ENCODE measurements around the gene DDAH1. TPM values are rescaled to one million over a fixed set of nuclear protein-coding genes. Genes with fewer than 3 reads are reported as not detected.

The DDAH1 gene
- total and polyA plus RNA-seq, 2 experiments from 2014 or later: 9.1 to 15.5 TPM

- no peak for TF ChIP-seq CTCF (IDR thresholded peaks at IDR 0.05; ENCODE audit: low read depth, low read length)
- DNase-seq (ENCODE audit: low read depth in 1 of 2, low spot score in 1 of 2): no peak
- H3K9me3 ChIP-seq (ENCODE audit: low read depth): no peaks in the 10 kb centered on the region
- H3K36me3 ChIP-seq: no peaks in the 10 kb centered on the region
- no peak overlapping the region for H3K4me3 ChIP-seq
- H3K4me1 ChIP-seq (ENCODE audit: low read depth): no peaks in the 10 kb centered on the region
- no peak overlapping the region for H3K27ac ChIP-seq
- no peaks in the 10 kb centered on the region for H3K27me3 ChIP-seq
Measured at GRCh38 chr1:85327759-85328158, 137.2 kb downstream of the DDAH1 start.

DNA sequence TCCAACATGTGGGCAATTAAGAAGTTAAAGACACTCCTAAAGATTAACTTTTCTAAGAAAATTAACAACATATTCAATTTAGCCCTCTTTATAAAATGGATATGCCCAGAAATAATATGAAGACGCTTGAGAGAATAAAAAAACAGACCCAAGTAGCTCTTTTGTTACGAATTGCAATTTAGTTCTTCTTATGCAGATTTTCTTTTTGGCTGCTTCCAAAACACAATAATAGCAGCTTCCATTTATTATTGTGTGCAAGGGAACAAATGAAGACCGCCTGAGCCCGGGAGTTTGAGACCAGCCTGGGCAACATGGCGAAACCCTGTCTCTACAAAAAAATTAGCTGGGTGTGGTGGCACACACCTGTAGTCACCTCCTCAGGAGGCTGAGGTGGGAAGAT, 138.1 kb downstream of the DDAH1 start:
- no peak for DNase-seq (ENCODE audit: low read depth in 1 of 2, low spot score in 1 of 2)
- Histone ChIP-seq H3K4me3 (no peak overlapping the region), H3K36me3 (no peaks in the 10 kb centered on the region), H3K4me1 (ENCODE audit: low read depth) (no peaks in the 10 kb centered on the region), H3K27me3 (no peaks in the 10 kb centered on the region), H3K9me3 (ENCODE audit: low read depth) (no peaks in the 10 kb centered on the region), H3K27ac (no peak overlapping the region)
- no peak for TF ChIP-seq CTCF (IDR thresholded peaks at IDR 0.05; ENCODE audit: low read depth, low read length)

GRCh38 chr1:85326336-85326735, 138.6 kb downstream of the DDAH1 start:
- TF ChIP-seq CTCF (IDR thresholded peaks at IDR 0.05; ENCODE audit: low read depth, low read length): no peak
- Histone ChIP-seq H3K27ac (no peak overlapping the region), H3K4me3 (no peak overlapping the region)

DNA sequence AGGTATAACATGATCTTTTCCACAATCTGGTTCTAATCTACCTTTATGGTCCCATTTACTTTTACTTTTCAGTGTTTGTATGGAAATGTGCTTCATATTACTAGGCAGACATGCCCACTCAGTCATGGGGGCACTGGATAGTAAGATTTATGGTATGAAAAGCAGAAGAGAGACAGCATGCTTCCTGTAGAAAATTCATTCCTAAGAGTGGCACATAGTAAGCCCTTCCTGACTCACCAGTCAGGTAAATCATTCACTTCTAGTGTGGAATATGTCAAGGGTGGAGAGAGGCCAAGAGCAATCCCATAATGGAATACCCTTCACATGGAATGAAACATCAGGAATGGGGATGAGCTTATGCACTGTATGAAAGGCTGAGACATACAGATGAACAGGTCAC, 139.0 kb downstream of the DDAH1 start:
- TF ChIP-seq CTCF (IDR thresholded peaks at IDR 0.05; ENCODE audit: low read depth, low read length): no peak
- Histone ChIP-seq H3K27me3 (no peaks in the 10 kb centered on the region), H3K36me3 (no peaks in the 10 kb centered on the region), H3K4me1 (ENCODE audit: low read depth) (no peaks in the 10 kb centered on the region), H3K9me3 (ENCODE audit: low read depth) (no peaks in the 10 kb centered on the region), H3K27ac (no peak overlapping the region), H3K4me3 (no peak overlapping the region)
- DNase-seq (ENCODE audit: low read depth in 1 of 2, low spot score in 1 of 2): no peak

More at GRCh38 chr1:85326336-85326735, 138.6 kb downstream of the DDAH1 start:
- H3K27me3 ChIP-seq: no peaks in the 10 kb centered on the region
- no peaks in the 10 kb centered on the region for H3K4me1 ChIP-seq (ENCODE audit: low read depth)
- H3K36me3 ChIP-seq: no peaks in the 10 kb centered on the region
- no peaks in the 10 kb centered on the region for H3K9me3 ChIP-seq (ENCODE audit: low read depth)
- no peak for DNase-seq (ENCODE audit: low read depth in 1 of 2, low spot score in 1 of 2)

- Histone ChIP-seq H3K4me3 (no peak overlapping the region), H3K9me3 (ENCODE audit: low read depth) (no peaks in the 10 kb centered on the region), H3K4me1 (ENCODE audit: low read depth) (no peaks in the 10 kb centered on the region), H3K27ac (no peak overlapping the region), H3K27me3 (no peaks in the 10 kb centered on the region), H3K36me3 (no peaks in the 10 kb centered on the region)
- no peak for DNase-seq (ENCODE audit: low read depth in 1 of 2, low spot score in 1 of 2)
- TF ChIP-seq CTCF (IDR thresholded peaks at IDR 0.05; ENCODE audit: low read depth, low read length): no peak
Measured at GRCh38 chr1:85323770-85324169, 141.2 kb downstream of the DDAH1 start.

GRCh38 chr1:85322655-85323054, 142.3 kb downstream of the DDAH1 start:
- TF ChIP-seq CTCF (IDR thresholded peaks at IDR 0.05; ENCODE audit: low read depth, low read length): no peak
- Histone ChIP-seq H3K27me3 (no peaks in the 10 kb centered on the region), H3K4me3 (no peak overlapping the region), H3K27ac (no peak overlapping the region), H3K4me1 (ENCODE audit: low read depth) (no peaks in the 10 kb centered on the region), H3K36me3 (no peaks in the 10 kb centered on the region), H3K9me3 (ENCODE audit: low read depth) (no peaks in the 10 kb centered on the region)
- DNase-seq (ENCODE audit: low read depth in 1 of 2, low spot score in 1 of 2): no peak

Data from cardiac muscle cell (in vitro differentiated cells and primary cell).